ENCODE data around the gene DHX58.

GRCh38 chr17:42058063-42058462, 54.5 kb downstream of the DHX58 start:
- TF ChIP-seq CTCF (IDR thresholded peaks at IDR 0.05; ENCODE audit: low read depth, low read length, missing input control) (no peak), JUND (IDR thresholded peaks at IDR 0.05) (no peak)
